Activated naive CD8-positive, alpha-beta T cell (primary cell): Measurements from ENCODE around the gene PPP1R2.
"Not testable (repeated sequence)": the region's sequence is repeated elsewhere in the genome, so short reads cannot be mapped to it uniquely, and the experiment has no call there.

Experiments used
- H3K27ac Mint-ChIP-seq: one replicate; pipeline ENCODE4 v1.8.0; 2021; ENCODE audit warnings: mixed read lengths
- H3K27me3 Mint-ChIP-seq: one replicate; pipeline ENCODE4 v1.8.0; 2021; ENCODE audit warnings: mixed read lengths
- H3K36me3 Mint-ChIP-seq: one replicate; pipeline ENCODE4 v1.8.0; 2021; ENCODE audit warnings: mixed read lengths
- H3K4me1 Mint-ChIP-seq: one replicate; pipeline ENCODE4 v1.8.0; 2021; ENCODE audit warnings: low read depth, mixed read lengths
- H3K4me3 Mint-ChIP-seq: one replicate; pipeline ENCODE4 v1.8.0; 2021; ENCODE audit warnings: mild to moderate bottlenecking, mixed read lengths
- H3K9me3 Mint-ChIP-seq: one replicate; pipeline ENCODE4 v1.8.0; 2021; ENCODE audit warnings: low read depth, mixed read lengths

Gene PPP1R2

DNA sequence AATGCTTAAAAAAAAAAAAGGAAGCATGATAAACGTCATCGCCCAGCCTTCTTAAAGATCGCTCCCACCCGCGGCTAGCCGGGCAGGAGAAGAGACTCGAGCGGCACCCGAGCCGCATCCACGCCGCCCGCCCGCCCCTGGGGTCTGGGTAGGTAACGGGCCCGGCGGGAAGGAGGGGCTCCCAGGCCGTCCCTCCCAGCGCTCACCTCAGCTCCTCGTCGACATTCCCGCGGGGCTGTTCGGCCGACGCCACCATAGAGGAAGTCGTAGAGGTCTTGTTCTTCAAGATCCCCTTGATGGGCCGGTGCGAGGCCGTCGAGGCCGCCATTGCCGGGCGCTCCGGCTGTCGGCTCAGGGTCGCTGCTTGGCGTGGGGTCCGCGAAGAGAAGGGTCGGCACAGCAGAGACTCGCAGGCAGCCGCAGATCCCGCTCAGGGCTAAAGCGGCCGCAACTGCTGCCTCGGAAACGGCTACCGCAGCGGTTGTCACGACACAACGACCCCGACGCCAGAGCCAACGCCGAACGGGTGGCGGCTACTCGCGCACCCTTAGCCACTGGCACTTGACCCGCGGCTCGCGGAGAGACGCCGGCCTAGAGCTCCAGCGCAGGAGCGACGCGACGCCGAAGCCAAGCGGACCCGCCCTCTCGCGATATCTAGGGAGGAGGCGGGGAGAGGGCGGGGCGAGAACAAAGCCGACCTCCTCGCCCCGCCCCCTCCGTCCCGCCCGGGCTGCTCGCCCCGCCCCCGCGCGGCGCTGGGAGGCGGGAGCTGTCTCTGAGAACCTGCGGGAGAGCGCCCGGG is at the start of gene PPP1R2:
Gene PPP1R2, minus strand, starts transcription at position 628 of the 802 bp plus-strand sequence. Its CDS starts 300 bp downstream, at position 328.
- Mint-ChIP-seq H3K27ac (peak within 1 kb of the TSS; percentile 93), H3K27me3 (no peaks in the 10 kb centered on the region), H3K4me1 (peaks cover 75% of the 10 kb centered on the region), H3K4me3 (peak within 1 kb of the TSS; percentile 89), H3K9me3 (no peaks in the 10 kb centered on the region), H3K36me3 (no peaks in the 10 kb centered on the region)

DNA sequence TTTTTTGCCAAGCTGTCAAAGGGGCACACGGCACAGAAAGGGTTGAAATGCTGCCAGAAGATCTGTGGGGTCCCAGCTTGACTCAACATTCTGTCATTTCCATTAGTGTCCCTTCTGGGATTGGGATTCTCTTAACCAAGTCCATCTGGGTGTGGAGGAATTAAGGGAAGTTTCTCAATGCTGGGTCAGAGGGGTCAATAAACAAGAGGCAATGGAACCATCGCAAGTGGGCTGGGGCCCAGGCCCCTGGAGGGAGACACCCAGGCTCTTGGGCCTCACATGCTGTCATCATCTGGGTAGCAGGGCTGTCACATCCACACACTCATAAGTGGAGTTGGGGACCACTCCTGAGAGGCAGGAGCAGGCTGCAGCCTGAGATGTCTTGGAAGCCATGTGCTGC is 48.7 kb upstream of the PPP1R2 start:
- Mint-ChIP-seq H3K36me3 (no peaks in the 10 kb centered on the region), H3K9me3 (no peaks in the 10 kb centered on the region), H3K4me1 (no peaks in the 10 kb centered on the region), H3K4me3 (no peak overlapping the region), H3K27me3 (no peaks in the 10 kb centered on the region), H3K27ac (no peak overlapping the region)

DNA sequence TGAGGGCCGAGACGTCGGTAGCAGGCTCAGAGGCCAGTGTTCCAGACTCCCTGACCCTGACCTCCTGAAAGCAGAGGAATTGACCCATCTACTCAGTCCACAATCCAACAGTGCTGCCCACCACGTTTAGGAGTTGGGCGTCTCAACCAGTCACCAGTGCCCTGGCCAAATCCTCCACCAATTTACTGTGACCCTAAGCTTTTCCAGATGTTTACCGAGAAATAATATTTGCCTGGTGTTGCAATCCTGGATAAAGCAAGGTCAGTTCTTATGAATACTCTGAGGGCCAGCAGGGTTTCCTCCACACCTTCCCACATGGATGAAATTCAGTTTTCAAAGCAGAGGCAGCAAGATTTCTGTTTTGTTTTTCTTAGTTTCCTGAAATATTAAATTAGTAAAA is 48.1 kb upstream of the PPP1R2 start:
- H3K27me3 Mint-ChIP-seq: no peaks in the 10 kb centered on the region
- no peaks in the 10 kb centered on the region for H3K36me3 Mint-ChIP-seq
- H3K9me3 Mint-ChIP-seq: no peaks in the 10 kb centered on the region
- H3K4me1 Mint-ChIP-seq: peaks cover 2% of the 10 kb centered on the region
- H3K4me3 Mint-ChIP-seq: no peak overlapping the region
- H3K27ac Mint-ChIP-seq: no peak overlapping the region

DNA sequence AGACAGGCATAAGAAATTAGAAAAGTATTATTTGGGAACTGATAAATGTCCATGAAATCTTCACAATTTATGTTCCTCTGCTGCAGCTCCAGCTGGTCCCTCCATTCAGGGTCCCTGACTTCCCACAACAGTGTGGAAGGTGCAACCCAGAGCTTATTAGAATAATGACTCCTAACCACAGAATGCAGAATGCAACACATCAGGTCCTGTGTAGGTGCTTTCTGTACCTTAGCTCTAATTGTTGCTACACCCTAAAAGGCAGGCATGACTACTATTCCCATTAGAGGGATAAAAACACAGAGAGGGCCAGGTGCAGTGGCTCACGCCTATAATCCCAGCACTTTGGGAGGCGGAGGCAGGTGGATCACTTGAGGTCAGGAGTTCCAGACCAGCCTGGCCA is 47.3 kb upstream of the PPP1R2 start:
- H3K27ac Mint-ChIP-seq, H3K4me3 Mint-ChIP-seq, H3K27me3 Mint-ChIP-seq, H3K36me3 Mint-ChIP-seq, H3K9me3 Mint-ChIP-seq, H3K4me1 Mint-ChIP-seq: not testable (repeated sequence)

DNA sequence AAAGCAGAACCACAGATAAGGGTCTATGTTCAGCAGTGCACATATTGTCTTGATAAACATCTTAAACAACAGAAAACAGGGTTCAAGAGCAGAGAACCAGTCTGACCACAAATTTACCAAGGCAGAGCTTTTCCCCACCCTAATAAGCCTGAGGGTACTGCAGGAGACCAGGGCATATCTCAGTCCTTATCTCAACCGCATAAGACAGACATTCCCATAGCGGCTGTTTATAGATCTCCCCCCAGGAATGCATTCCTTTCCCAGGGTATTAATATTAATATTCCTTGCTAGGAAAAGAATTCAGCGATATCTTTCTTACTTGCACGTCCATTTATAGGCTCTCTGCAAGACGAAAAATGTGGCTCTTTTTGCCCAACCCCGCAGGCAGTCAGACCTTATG is 46.7 kb upstream of the PPP1R2 start:
- not testable (repeated sequence) for H3K9me3 Mint-ChIP-seq, H3K4me3 Mint-ChIP-seq, H3K36me3 Mint-ChIP-seq, H3K27ac Mint-ChIP-seq, H3K4me1 Mint-ChIP-seq, H3K27me3 Mint-ChIP-seq

DNA sequence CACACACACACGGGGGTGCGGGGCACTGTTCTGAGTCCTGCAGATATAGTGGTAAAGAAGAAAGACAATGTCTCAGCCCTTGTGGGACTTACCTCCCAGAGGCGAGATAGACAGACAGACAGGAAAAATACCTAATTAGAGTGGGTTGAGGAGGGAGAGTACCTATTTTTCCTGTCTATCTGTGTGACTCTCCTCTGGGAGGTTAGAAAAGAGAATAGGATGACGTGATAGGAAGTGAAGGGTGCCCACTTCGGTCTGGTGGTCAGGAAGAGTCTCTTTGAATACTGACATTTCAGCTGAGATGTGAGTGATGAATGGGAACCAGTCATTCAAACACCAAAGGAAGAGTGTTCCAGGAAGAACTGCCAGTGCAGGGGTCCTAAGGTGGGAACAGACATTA is 44.7 kb upstream of the PPP1R2 start:
- Mint-ChIP-seq H3K9me3 (no peaks in the 10 kb centered on the region), H3K4me1 (peaks cover 5% of the 10 kb centered on the region), H3K27me3 (no peaks in the 10 kb centered on the region), H3K27ac (no peak overlapping the region), H3K36me3 (no peaks in the 10 kb centered on the region), H3K4me3 (no peak overlapping the region)

DNA sequence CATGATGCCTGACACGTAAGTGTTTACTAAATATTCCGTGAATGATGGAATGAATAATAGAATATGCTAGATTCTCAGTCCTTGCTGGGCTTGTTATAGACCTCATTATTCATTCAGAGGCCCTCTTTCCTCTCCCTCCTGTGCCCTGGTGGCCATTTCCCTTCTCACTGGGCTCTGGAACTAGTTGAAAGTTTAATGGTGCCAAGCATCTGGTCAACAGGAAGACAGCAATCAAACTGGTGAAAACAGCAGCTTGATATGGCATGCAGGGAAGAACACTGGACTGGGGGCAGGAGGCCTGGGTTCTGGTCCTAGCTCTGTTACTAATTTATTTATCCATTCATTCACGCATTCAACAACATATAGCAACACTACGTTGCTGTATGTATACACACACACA is 44.3 kb upstream of the PPP1R2 start:
- Mint-ChIP-seq H3K36me3 (no peaks in the 10 kb centered on the region), H3K4me1 (peaks cover 5% of the 10 kb centered on the region), H3K9me3 (no peaks in the 10 kb centered on the region), H3K27ac (no peak overlapping the region), H3K4me3 (no peak overlapping the region), H3K27me3 (no peaks in the 10 kb centered on the region)

DNA sequence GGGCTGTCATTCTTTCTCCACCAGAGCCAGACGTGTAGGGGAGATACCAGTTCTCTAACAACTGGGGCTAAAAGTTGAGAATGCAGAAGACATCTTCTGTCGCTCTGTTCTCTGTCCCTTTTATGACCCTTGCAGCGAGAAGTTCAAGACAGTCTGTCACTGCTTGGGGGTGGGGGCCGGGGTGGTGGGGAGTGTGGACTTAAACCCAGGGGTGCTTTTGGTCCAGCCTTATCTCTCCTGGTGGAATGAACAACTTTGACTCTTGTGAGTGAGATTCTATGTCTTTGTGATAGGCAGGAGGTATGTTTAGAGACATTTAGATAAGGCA is 41.4 kb upstream of the PPP1R2 start:
- Mint-ChIP-seq H3K36me3 (no peaks in the 10 kb centered on the region), H3K4me1 (peaks cover 5% of the 10 kb centered on the region), H3K9me3 (no peaks in the 10 kb centered on the region), H3K27me3 (no peaks in the 10 kb centered on the region), H3K27ac (no peak overlapping the region), H3K4me3 (no peak overlapping the region)

DNA sequence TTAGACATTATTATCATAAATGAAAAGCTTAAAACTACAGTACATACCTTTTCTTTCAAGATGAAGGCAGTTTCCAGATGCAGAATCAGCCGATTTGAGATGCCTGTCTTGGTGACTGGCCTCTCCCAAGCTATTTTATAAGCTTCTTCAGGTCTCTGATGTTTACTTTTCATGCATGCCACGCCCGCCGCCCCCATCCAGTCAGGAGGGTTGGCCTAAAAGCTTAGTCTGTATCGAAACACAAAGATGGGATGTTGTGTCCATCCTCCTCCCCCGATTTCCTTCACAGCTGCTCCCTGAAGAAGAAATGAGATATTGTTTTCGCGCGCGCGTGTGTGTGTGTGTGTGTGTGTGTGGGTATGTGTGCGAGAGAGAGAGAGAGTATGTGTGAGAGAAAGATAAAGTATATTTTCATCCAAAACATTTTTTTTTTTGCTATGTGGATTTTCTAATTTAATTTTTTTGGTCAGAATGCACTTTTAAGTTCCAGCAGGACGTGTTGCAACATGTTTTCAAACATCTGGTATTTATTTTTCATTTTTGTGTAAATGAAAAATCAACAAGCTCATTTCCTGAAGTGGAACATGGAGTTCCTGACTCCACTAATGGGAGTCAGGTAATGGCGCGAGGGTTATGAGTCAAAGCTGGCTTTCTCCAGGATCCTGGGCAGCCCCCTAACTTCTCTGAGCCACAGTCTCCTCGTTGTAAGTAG is 40.9 kb upstream of the PPP1R2 start, which contains the start of gene APOD:
Gene APOD, minus strand, starts transcription at position 110 of the 712 bp plus-strand sequence. CDS start 4,479 bp downstream, outside the sequence.
- H3K9me3 Mint-ChIP-seq: no peaks in the 10 kb centered on the region
- H3K4me1 Mint-ChIP-seq: peaks cover 5% of the 10 kb centered on the region
- no peaks in the 10 kb centered on the region for H3K27me3 Mint-ChIP-seq
- no peak within 1 kb of the TSS for H3K27ac Mint-ChIP-seq
- no peak within 1 kb of the TSS for H3K4me3 Mint-ChIP-seq
- no peaks in the 10 kb centered on the region for H3K36me3 Mint-ChIP-seq

DNA sequence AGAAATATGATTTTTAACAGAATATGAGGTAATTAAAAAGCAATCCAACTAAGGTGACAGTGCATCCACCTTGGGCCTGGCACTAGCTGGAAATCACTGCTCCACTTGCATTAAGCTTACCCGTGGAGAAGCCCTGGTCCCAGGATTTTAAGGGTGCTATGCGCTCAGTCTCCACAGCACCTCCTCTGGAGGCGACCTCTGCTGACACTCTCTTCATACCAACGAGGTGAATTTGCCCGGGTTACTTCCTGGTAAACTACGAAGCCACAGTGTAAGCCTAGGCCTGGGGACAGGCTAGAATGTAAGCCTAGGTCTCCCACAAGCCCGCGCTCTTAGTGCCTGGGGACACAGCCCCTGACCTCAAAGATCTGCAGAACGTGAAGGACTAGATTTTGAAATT is 39.8 kb upstream of the PPP1R2 start:
- H3K27ac Mint-ChIP-seq: no peak overlapping the region
- peaks cover 5% of the 10 kb centered on the region for H3K4me1 Mint-ChIP-seq
- H3K9me3 Mint-ChIP-seq: no peaks in the 10 kb centered on the region
- no peaks in the 10 kb centered on the region for H3K27me3 Mint-ChIP-seq
- H3K36me3 Mint-ChIP-seq: no peaks in the 10 kb centered on the region
- no peak overlapping the region for H3K4me3 Mint-ChIP-seq

DNA sequence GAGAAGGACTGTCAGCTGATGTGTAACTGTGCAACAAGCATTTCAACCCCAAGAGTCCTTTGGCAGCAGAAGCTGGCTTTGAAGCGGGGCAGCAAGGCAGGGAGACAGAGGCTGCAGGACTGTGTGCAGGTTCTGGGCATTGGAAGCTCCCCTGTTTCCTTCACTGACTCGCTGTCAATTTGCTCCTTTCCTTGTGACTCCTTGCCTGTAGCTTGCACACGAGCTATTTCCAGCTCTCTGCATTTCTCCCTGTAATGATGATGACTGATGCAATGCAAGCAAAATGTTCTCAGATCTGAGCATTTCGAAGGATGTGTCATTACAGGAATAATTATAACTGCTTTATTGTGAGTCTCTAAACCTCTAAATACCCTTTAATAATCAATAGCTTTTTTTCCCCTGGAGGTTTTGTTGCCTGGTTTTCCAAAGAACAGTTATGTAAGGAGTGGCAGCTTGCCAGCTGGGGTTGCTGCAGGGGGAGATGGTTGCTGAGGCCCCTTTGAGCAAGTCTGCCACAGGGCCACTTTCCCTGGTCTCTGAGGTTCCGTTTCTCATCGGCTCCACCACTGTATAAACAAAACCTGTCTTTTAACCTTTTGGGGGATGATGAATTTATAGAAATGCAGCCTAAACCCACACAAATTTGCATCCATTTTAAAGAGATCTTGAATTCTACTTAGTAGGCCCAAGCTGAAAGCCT is 37.8 kb upstream of the PPP1R2 start:
- Mint-ChIP-seq H3K27me3 (no peaks in the 10 kb centered on the region), H3K9me3 (no peaks in the 10 kb centered on the region), H3K4me3 (no peak overlapping the region), H3K36me3 (no peaks in the 10 kb centered on the region), H3K27ac (no peak overlapping the region), H3K4me1 (peaks cover 2% of the 10 kb centered on the region)

DNA sequence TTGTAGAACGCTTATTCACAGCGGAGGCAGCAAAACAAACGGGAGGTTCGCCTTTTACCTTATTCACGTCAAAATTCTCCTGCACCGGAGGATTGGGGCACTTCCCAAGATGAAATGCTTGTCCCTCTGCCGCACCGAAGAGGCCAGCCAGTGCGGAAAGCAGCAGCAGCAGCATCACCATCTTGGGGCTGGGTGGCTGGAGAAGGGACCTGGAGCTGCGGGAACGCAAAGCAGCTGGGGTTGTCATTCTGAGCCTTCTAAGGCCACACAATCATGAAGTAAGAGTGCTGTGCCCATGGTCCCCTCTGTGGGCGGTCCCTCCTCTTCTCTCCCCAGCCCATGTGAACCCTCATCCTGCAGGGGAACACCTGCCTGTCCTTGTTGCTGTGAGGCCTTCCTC is 36.2 kb upstream of the PPP1R2 start:
- Mint-ChIP-seq H3K4me1 (no peaks in the 10 kb centered on the region), H3K9me3 (no peaks in the 10 kb centered on the region), H3K36me3 (no peaks in the 10 kb centered on the region), H3K4me3 (no peak overlapping the region), H3K27ac (no peak overlapping the region), H3K27me3 (no peaks in the 10 kb centered on the region)

DNA sequence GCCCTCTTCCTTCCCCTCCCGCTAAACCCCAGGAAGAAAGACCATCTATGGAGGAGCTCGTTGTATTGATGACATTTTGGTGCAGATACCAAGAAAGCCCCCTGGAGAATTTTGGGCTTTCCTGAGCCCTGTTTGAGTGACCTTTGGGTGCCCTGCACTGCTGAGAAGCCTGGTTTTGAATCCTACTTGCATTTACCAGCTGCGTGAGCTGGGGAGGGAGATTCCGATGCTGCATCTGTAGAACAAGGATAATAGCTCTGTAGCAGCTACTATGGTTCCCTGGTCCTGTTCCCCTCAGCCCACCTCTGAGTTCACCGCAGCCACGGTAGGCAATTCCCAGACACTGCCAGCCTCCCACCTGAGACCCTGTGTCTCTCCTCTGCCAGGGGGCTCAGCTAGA is 35.4 kb upstream of the PPP1R2 start:
- no peak overlapping the region for H3K4me3 Mint-ChIP-seq

DNA sequence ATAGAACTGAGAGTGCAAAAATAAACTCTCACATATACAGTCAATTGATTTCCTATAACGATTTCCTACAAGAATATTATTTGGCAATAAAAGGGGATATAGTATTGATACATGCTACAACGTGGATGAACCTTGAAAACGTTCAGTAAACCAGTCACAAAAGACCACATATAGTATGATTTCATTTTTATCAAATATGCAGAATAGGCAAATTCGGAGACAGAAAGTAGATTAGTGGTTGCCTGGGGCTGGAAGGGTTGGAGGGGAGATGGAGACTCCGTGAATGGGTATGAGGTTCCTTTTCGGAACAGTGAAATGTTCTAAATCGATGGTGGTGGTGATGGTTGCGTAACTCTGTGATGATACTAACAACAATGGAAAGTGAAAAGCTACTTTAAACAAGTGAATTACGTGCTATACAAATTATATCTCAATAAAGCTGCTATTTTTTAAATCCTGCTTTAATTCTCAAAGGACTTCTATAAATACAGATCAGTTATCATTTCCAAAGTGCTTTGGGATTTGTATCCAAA is 34.6 kb upstream of the PPP1R2 start:
- no peaks in the 10 kb centered on the region for H3K4me1 Mint-ChIP-seq
- H3K4me3 Mint-ChIP-seq: no peak overlapping the region
- no peaks in the 10 kb centered on the region for H3K9me3 Mint-ChIP-seq
- H3K27me3 Mint-ChIP-seq: no peaks in the 10 kb centered on the region
- no peaks in the 10 kb centered on the region for H3K36me3 Mint-ChIP-seq
- H3K27ac Mint-ChIP-seq: no peak overlapping the region

More for the DNA sequence above, 35.4 kb upstream of the PPP1R2 start:
- no peaks in the 10 kb centered on the region for H3K27me3 Mint-ChIP-seq
- H3K36me3 Mint-ChIP-seq: no peaks in the 10 kb centered on the region
- no peaks in the 10 kb centered on the region for H3K9me3 Mint-ChIP-seq
- no peaks in the 10 kb centered on the region for H3K4me1 Mint-ChIP-seq
- no peak overlapping the region for H3K27ac Mint-ChIP-seq
